Measurements from ENCODE around the gene ARID3C.

The ARID3C gene

DNA sequence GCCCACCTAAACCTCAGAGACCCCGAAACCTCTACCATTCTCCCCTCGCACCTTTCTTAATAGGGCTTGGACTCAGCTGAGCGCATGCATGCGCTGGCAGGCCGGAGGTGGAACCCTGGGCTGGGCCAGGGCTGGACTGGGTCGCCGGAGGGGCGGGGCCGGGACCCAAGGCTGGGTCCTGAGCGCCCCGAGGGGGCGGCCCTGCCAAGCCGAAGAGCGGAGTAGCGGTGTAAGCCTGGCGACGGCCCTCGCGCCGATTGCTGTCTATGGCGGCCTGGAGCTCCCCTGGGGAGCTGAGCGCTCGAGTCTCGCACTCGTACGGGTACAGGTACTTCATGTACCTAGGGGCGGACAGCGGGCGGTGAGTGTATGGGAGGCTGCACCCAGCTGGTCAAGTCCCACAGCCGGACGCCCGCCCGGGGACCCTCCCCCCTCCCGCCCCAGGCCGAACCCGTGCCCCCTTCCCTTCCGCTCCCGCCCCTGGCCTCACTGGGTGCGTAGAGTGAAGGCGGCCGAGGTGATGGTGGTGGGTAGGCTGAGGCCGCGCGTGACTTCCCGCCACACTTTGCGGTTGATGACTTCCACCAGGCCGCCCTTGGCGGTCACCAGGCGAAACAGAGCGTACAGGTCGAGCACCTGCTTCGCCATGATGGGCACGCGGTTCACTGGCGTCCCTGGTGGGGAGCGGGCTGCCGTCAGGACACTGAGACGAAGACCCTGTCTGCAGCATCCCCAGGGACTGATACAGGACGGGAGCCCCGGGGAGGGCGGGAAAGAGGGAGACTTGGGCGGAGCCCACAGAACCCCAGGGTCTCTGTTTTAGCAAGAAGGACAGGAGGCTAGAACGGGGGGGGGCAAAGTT lies 5.3 kb downstream of the ARID3C start:
- H3K4me1 Mint-ChIP-seq, result peaks cover 40% of the 10 kb centered on the region
- ATAC-seq, result peak; percentile 6
- H3K27me3 Mint-ChIP-seq, result peaks cover 69% of the 10 kb centered on the region
- no peaks in the 10 kb centered on the region for H3K36me3 Mint-ChIP-seq
- no peaks in the 10 kb centered on the region for H3K9me3 Mint-ChIP-seq
- H3K4me3 Mint-ChIP-seq, result peak overlapping the region; percentile 33
- H3K27ac Mint-ChIP-seq, result no peak overlapping the region

GRCh38 chr9:34620061-34620994 lies 8.5 kb downstream of the ARID3C start, which contains the start of gene DCTN3:
TSS of gene DCTN3 (minus strand) at chr9:34620495. CDS start at chr9:34620464, 31 bp downstream.
- Mint-ChIP-seq H3K4me3 (peak within 1 kb of the TSS; percentile 90), H3K9me3 (no peaks in the 10 kb centered on the region), H3K36me3 (peaks cover 10% of the 10 kb centered on the region), H3K27ac (peak within 1 kb of the TSS; percentile 81), H3K4me1 (peaks cover 31% of the 10 kb centered on the region), H3K27me3 (peaks cover 36% of the 10 kb centered on the region)
- peak; percentile 98 for ATAC-seq

GRCh38 chr9:34615132-34615531 lies 13.7 kb downstream of the ARID3C start:
- no peak for ATAC-seq
- Mint-ChIP-seq H3K4me1 (peaks cover 30% of the 10 kb centered on the region), H3K27ac (no peak overlapping the region), H3K36me3 (peaks cover 10% of the 10 kb centered on the region), H3K9me3 (no peaks in the 10 kb centered on the region), H3K27me3 (no peaks in the 10 kb centered on the region), H3K4me3 (no peak overlapping the region)

DNA sequence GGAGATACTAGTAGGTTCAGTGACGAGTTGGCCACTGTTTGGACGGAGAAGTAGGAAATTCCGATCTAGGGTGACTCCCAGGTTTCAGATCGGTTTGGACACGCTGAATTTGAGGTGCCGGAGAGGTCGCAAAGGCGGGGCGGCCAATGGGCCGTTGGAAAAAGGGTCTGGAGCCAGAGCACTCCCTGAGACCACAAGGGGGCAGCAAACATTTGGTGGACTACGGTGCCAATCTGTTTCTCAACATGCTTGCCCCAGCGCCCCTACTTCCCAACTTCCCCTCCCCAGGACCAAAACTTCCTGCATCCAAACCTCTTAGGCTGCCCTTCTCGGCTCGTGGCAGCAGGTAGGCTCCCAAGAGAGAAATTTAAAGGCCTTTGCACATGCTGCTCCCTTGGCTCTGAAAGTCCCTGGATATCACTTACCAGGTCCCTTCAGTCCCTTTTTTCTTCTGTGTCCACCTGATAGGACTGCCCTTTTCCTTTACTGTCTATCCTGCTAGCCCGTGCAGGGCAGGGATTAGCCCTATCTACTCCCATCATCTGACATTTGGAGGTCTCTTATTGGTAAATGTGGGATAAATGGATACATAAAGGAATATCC lies 16.0 kb downstream of the ARID3C start:
- peak overlapping the region; percentile 87 for H3K4me3 Mint-ChIP-seq
- peaks cover 17% of the 10 kb centered on the region for H3K4me1 Mint-ChIP-seq
- no peaks in the 10 kb centered on the region for H3K9me3 Mint-ChIP-seq
- ATAC-seq, result peak; percentile 72
- no peaks in the 10 kb centered on the region for H3K27me3 Mint-ChIP-seq
- peak overlapping the region; percentile 94 for H3K27ac Mint-ChIP-seq
- peaks cover 10% of the 10 kb centered on the region for H3K36me3 Mint-ChIP-seq

- peak; percentile 98 for ATAC-seq
- H3K27ac Mint-ChIP-seq, result peak within 1 kb of the TSS; percentile 94
Observed at GRCh38 chr9:34611811-34612787, 16.8 kb downstream of the ARID3C start, which contains the start of gene RPP25L. TSS of gene RPP25L (minus strand) at chr9:34612097. CDS start at chr9:34611296, 801 bp downstream.

DNA sequence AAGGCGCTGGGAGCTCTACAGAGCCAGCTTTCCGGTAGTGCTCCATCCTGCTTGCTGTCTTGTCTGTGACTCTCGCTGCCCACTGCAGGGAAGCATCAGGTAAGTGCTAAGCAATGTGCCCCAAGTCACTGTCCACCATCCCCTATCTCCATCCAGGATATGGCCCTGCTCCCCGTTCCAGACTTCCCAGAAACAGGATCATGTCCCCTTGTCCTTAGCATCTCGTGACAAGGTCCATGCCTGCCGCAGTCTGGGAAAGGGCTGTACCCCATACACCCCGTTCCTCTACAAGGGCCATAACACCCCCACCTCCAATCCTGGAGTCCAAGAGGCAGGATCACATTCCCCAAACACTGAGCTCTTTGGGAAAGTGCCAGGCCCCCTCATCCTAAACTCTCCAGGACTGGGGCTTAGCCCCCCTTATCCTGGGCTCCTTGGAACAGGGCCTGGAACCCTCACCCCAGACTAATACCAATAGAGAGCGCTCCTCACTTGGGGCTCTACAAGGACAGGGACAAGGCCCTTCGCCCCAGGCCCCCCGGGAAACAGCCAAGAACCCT lies 17.5 kb downstream of the ARID3C start:
- Mint-ChIP-seq H3K9me3 (no peaks in the 10 kb centered on the region), H3K4me1 (peaks cover 17% of the 10 kb centered on the region), H3K27me3 (no peaks in the 10 kb centered on the region), H3K4me3 (peak overlapping the region; percentile 87), H3K36me3 (peaks cover 3% of the 10 kb centered on the region), H3K27ac (peak overlapping the region; percentile 94)
- ATAC-seq, result peak; percentile 4

More at GRCh38 chr9:34611811-34612787, 16.8 kb downstream of the ARID3C start, which contains the start of gene RPP25L:
- peaks cover 10% of the 10 kb centered on the region for H3K36me3 Mint-ChIP-seq
- H3K9me3 Mint-ChIP-seq, result no peaks in the 10 kb centered on the region
- H3K27me3 Mint-ChIP-seq, result no peaks in the 10 kb centered on the region
- H3K4me1 Mint-ChIP-seq, result peaks cover 17% of the 10 kb centered on the region
- H3K4me3 Mint-ChIP-seq, result peak within 1 kb of the TSS; percentile 87

GRCh38 chr9:34610434-34611206 lies 18.2 kb downstream of the ARID3C start:
- Mint-ChIP-seq H3K9me3 (no peaks in the 10 kb centered on the region), H3K27me3 (no peaks in the 10 kb centered on the region), H3K36me3 (no peaks in the 10 kb centered on the region), H3K27ac (no peak overlapping the region), H3K4me3 (peak overlapping the region; percentile 87), H3K4me1 (peaks cover 17% of the 10 kb centered on the region)
- no peak for ATAC-seq

DNA sequence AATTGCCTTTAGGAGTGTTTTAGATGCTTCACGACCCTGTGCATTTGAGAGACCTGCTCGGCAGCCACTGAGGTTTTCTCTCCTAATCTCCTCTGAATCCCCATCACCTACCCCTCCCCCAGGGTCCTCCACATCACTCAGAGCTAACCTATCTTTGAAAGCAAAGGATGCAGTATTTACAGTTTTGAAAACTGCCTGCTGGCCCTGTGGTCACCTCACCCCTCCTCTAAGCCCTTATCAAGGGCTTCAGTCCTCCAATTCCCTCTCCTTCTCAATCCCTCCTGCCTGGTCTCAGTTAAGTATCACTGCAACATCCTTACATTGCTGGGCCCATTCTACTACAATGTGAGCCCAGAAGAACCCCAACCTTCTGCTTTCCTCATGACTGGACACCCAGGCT lies 21.5 kb downstream of the ARID3C start:
- Mint-ChIP-seq H3K9me3 (no peaks in the 10 kb centered on the region), H3K27me3 (no peaks in the 10 kb centered on the region), H3K36me3 (no peaks in the 10 kb centered on the region), H3K4me3 (no peak overlapping the region), H3K4me1 (peaks cover 8% of the 10 kb centered on the region), H3K27ac (no peak overlapping the region)
- ATAC-seq, result no peak

DNA sequence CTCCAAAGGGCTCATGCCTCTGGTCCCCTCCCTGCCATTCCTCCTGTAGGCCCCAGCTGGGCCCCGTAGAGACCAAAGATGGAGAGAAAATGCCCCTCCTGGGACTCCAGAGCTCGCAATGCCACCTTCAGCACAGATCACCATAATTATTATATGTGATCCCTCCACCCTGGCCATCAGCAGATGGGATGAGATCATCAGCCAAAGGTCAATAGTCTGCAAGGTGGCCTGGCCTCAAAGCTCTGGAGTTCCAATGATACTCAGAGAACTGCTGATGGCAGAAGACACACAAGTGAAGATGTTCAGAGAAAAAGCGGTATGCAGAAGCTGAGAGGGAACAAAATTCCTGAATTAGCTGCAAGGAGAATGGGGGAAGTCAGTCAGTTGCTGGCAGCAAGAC lies 22.0 kb downstream of the ARID3C start:
- Mint-ChIP-seq H3K4me1 (peaks cover 7% of the 10 kb centered on the region), H3K27me3 (no peaks in the 10 kb centered on the region), H3K36me3 (no peaks in the 10 kb centered on the region), H3K9me3 (no peaks in the 10 kb centered on the region), H3K27ac (no peak overlapping the region), H3K4me3 (no peak overlapping the region)
- ATAC-seq, result no peak

GRCh38 chr9:34606190-34606589 lies 22.7 kb downstream of the ARID3C start:
- no peak for ATAC-seq
- Mint-ChIP-seq H3K4me1 (peaks cover 2% of the 10 kb centered on the region), H3K27me3 (no peaks in the 10 kb centered on the region), H3K36me3 (no peaks in the 10 kb centered on the region), H3K27ac (no peak overlapping the region), H3K9me3 (no peaks in the 10 kb centered on the region), H3K4me3 (no peak overlapping the region)

- no peaks in the 10 kb centered on the region for H3K4me1 Mint-ChIP-seq
- H3K4me3 Mint-ChIP-seq, result no peak overlapping the region
- H3K36me3 Mint-ChIP-seq, result no peaks in the 10 kb centered on the region
- H3K27ac Mint-ChIP-seq, result no peak overlapping the region
- H3K27me3 Mint-ChIP-seq, result no peaks in the 10 kb centered on the region
- no peaks in the 10 kb centered on the region for H3K9me3 Mint-ChIP-seq
- peak; percentile 80 for ATAC-seq
Observed at GRCh38 chr9:34603610-34604231, 25.1 kb downstream of the ARID3C start.

- Mint-ChIP-seq H3K9me3 (no peaks in the 10 kb centered on the region), H3K4me3 (no peak overlapping the region), H3K4me1 (no peaks in the 10 kb centered on the region), H3K27ac (no peak overlapping the region), H3K36me3 (no peaks in the 10 kb centered on the region), H3K27me3 (peaks cover 8% of the 10 kb centered on the region)
- ATAC-seq, result no peak
Observed at GRCh38 chr9:34601937-34602573, 26.8 kb downstream of the ARID3C start.

All from stimulated activated memory B cell treated with anti-CD40 and anti-IgM and Interleukin-4, amounts not matched to agents 10 μg/mL and 1 μg/mL and 100 μg/mL, for 72 hours (primary cell).